GM21717 (cell line): ENCODE data around the gene SH3RF3.

Experiments
- ATAC-seq: cut with Tn5 transposase; IDR thresholded peaks from one replicate; pipeline ENCODE4 v1.9.1; 2021; ENCODE audit warnings: mild to moderate bottlenecking, moderate library complexity; ENCODE audit not compliant: unreplicated experiment

Gene SH3RF3

DNA sequence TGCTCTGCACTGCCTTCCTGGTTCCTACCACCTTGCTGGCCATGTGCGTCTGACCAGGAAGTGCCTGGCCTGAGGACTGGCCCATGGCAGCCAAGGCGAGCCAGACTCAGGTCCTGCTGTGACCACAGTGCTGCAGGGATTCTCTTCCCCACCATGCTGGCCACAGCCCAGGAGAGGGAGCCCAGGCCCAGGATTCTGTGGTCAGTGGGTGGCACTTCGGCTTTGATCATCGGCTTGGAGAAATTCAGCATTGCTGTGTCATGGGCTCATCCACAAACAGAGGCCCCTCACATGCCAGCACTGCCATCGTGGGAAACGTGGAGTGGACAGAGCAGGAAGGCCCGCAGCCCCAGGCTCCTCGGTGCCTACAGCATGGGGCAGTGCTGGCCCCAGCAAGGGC, 273.2 kb downstream of the SH3RF3 start:
- ATAC-seq, result no peak

DNA sequence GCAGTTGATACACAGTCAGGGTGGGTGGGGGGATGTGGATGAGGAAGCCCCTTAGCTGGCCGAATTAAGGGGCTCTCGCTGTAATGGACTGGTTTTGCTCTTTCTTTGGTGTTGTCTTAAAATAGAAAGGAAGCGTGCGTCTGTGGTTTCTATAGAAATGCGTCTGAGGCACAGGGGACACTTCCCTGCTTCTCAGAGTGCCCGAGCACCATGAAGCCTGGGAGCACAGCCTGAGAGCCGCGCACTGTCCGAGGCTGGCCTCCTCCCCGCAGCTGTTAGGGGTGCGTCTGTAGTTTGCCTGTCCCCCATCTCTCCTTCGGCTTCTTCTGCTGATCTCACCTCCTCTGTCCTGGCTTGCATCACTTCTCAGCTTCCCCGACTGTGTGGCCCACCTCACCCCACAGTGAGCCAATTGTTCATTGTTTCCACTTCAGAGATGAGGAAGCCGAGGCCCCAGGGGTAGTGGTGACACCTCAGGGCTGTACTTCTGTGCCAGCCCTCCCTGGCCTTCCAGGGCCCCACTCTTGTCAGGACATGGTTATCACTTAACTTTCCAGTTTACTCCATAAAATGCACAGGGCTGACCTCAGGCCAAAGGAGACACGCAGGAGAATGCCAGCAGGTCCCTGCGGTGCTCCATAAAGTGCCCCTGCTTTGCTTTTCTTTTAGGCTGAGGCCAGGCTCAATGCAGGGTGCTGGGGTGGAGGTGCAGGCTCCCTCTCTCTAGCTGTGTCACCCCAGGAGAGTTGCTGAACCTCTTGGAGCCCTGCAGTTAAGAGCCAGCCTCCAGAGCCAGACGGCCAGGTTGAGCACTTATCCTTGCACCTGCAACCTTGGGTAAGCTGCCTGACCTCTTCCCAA, 274.2 kb downstream of the SH3RF3 start:
- ATAC-seq, result no peak

DNA sequence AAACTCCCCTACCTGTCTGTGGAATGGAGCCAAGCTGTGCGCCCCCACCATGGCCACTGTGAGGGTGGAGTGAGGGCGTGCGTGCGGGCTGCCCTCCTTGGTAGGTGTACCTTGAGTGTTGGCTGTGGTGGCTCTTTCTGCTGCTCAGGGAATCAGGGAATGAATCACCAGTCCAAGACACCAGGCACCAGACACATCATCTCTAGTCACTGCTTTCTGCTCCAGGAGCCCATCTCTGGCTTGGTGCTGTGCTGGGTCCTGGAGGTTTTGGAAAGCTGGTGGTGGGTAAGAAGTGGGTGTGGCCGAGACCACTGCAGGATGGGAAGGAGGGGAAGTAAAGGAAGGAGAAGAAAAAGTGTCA, 274.8 kb downstream of the SH3RF3 start:
- ATAC-seq, result no peak

DNA sequence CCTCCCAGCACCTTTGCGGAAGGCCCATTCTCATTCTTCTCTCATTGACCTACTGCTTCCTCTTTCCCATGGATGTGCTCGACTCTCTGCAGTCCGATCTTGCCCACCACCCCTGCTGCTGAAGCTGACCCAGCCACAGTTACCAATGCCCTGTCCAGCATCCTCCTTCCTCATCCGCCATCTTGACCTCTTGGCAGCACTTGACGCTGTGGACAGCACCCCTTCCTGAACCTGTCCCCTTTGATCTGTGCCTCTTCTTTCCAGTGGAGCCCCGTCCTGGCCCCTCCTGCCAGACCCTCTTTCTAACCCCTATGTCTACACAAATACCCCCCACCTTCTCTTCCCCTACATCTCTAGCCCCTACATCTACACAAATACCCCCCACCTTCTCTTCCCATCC, 275.7 kb downstream of the SH3RF3 start:
- ATAC-seq, result no peak

DNA sequence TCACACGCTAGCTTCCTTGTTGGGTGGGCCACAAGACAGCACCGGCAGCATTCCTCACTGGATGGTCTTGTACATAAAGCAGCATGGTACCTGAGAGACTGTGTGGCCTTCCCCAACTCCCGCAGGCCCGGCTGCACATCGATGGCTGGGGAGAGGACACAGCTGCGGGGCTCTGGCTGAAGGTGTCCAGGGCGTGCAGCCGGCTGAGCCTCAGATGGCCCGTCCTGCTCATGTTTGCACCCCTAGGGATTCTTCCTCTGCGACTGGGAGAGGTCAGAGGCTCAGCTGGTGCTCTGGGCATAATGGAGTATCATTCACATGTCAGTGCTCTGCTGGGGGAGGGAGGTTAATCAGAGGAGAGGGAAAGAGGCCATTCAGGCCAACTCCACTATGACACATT, 276.9 kb downstream of the SH3RF3 start:
- no peak for ATAC-seq

DNA sequence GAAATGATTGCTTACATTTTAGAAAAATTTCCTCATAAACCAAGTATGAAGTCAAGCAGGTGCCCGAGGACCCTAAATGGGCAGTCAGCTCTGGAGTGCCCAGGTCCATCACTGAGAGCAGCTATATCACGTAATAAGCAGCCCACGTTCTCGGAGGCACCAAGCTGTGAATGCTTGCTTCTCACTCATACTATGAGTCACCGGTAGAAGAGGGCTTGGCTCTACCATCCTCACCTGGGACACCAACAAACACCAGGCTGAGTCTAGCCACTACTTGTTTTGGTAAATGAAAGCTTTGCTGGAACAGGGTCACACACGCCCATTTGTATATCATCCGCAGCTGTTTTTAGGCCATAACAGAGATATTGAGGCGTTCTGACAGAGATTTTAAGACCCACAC, 277.3 kb downstream of the SH3RF3 start:
- ATAC-seq, result no peak

DNA sequence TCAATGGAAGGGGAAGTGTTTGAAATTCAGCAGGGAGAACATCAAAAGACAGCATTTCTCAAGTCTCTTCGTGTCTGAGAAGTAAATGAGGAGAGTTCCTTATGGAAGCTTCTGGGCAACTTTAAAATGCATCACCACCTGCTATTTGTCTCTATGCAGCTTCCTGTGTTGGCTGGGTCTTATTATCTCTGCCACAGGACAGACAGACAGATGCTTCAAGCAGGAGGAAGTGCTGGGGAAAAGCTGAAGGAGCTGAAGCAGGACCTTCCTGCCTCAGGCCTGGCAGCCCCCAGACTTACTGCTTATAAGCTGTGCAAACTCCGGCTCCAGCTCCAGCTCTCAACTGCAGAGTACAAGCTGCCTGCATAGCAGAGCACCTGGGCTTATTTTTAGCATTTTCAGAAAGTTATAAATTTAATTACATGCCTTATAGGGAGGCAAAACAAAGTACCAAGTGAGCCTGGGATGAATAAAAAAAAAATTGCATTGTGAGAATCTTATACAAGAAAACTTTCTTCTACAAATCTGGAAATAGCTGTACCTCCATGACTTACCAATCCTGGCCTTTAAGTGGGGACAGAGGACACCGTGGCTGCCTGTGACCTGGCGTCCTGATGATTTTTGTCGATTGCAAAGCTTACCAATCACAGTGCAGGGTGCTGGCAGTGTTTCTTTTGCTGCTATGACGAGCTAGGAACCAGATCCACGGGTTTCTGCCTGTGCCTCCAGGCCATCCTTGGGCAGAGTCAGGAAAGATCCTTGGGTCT, 278.5 kb downstream of the SH3RF3 start:
- ATAC-seq, result no peak

DNA sequence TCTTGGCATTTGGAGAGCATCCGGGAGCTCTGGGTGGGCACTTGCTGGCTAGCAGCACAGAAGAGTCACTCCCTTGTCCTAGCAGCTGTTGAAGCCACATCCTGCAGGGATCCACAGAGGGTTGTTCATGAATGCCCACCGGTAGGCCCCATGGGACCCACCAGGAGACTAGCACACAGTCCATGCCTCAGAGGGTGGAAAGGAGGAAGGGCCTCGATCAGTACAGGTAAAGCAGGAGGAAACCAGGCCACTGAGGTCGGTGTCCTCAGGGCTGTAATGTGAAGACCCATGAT, 279.0 kb downstream of the SH3RF3 start:
- ATAC-seq, result no peak

DNA sequence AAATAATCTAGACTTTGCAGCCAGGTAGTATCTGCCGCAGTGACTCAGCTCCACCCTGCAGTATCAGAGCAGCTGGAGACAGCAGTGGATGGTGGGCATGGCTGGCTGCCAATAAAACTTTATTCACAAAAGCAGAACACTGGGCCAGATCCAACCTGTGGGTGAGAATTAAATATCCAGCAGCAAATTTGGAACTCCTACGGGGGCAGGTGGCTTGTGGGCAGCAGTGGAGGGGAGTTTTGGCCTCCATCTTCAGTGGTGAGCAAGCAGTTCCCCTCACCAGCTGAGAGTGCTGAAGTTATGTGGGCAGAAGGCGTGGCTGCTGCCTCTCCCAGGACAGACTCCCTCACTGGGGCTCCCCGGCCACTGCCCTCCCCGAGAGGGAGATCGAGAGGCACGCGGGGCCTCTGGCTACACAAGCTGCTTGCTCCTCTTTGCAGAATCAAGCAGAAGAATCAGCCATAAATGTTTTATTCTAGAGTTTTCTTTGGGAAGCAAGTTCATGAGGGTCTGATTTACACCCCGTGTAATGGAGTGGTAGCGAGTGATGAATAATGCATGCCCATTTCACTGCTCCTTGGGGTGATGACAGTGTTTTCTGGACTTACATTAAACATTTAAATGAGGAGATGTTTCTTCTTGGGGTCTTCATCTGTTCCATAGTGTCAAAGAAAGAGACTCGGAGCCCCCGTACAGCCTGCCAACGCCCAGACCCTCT, 280.5 kb downstream of the SH3RF3 start:
- no peak for ATAC-seq

DNA sequence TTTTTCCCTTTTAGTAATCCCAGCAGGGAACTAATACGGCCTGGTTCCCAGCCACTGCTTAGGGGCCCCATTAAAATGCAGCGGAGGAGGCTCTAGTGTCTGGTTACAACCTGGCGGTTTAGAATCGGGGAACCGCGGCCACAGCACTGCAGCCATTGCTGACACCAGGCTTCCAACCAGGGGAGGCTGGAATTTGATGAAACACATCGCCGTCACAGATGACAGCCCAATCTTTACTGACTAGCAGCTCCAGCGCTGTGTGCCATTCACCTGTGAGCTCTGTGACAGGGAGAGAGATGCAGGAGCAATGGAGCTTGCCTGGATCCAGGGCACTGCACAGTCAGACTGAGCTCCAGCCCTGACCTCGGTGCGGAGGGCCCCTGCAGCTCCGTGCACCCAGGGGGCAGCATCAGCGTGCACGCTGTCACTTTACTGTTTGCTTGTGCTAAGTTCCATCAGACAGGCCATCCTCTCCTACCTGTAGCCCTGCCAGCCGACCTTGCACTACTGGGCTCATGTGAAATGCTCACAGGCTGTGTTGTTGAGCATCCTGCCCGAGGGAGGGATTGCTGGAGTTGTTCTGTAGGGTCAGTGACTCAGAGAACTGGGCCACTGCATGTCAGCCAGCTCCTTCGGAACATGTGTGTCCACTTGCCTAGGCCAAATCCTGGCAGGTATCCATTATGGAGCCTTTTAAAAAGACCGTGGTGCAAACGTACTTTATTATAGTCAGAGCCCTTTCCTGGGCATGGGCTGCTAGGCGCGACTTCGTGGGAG, 281.2 kb downstream of the SH3RF3 start:
- no peak for ATAC-seq

DNA sequence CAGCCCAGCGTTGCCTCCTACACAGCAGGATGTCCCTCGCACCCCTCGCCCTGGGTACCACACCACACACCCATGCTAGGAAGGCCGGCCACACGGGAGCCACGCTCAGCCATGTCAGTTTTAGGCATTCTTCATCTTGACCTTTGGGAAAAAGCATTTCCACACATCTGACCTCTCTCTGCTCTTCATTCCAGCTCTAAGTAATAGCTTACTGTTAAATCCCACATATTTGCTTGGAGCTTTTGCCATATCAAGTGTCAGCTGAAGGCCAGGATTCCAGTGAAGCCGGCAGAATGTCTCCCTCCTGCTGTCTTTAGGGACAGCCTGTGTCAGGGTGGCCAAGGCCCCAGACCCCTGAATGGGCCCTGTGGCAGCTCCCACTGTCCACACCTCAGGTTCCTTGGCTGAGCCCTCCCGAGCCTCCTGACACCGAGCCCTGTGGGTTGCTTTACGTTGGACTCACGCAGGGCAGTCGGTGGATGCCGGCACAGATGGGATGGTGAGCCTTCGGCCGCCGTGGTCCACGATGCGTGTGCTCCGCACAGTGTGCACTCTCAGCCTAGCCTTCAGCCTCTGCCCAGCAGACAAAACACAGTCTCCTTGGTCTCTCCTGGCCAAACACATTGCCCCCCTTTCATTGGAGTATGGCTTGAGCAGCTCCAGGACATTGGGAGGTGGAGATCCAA, 282.8 kb downstream of the SH3RF3 start:
- no peak for ATAC-seq

DNA sequence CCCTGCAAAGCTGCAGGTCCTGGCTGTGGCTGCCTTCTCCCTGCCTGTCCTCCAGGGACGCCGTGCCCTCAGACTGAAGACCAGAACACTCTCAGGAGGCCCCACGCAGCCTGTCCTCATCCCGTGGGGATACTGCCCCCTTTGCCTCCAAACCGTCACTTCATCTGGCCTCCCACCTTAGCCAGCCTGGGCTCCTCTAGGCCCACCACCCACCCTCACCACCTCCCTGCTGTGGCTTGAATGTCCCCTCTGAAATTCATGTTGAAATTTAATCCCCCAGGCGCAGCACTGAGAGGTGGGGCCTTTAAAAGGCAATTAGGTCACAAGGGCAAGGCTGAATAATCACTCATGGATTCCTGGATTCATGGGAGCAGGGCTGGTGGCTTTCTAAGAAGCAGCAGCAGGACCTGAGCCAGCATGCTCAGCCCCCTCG, 286.6 kb downstream of the SH3RF3 start:
- ATAC-seq, result no peak

DNA sequence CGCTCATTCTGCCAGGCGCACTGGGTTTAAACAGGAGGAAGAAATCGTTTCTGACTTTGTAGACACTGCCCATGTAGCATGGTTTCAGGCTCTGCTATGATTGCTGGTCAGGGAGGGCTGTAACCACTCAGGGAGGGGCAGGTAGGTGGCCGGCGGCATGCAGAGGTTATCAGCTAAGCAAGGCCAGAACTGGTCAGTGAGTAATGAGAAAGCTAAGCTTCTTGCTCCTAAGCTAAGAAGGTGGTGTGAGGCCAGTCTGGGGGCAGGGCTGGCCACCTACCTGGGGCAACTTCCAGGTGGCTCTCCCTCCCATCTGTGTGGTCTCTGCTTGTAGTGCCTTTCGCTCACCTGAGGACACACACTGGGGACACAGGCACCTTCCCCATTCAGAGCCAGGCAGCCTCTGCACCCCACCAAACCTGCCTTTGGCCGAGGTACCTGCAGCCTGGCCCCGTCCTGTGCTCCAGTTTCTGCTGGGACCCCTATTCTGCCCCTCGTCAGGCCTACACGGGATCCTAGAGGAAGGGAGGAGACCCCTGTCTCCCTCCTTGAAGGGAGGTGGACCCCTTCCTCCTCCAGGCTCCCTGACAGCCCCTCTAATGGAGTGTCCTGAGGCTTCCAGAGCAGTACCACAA, 288.8 kb downstream of the SH3RF3 start:
- ATAC-seq, result no peak

DNA sequence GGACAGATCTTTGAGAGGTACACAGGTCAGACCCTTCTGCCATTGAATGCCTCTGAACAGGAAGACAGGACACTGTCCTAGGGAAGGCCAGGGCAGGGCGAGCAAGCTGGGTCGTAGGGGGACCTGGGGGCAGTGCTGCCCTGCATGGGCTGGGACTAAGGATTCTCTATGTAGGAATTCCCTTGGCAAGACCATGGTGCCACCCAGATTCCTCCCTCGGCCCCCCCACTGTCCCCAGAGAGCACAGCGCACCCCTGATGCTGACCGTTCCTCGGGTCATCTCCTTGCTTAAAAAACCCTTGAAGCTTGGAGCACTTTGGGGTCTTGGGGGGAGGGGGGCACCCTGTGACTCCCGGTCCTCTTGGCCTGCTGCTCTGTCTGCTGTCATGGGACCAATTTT, 289.7 kb downstream of the SH3RF3 start:
- ATAC-seq, result no peak

DNA sequence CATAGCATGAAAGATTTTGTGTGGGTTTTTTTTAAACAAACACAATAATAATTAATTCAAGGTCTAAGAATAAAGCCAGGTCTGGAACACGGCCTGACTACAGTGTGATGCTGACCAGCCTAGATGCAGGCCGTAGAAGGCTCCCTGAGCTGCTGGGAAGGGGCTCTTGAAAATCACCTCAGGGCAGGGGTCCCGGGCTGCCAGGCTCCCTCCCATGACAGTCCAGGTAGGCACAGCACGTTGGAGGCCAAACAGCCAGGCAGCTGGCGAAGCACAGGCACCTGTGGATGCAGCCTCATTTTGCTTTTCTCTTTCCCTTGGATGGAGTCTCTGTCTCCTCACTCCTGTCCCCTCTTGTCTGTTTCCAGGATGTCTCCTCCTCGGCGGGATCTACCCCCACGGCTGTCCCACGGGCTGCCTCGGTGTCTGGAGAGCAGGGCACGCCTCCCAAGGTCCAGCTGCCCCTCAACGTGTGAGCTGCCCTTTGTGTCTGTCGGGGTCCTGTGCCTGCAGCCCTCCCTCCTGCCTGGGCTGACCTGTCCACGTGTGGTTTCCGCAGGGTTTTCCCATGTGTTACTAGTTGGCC, 290.3 kb downstream of the SH3RF3 start:
- no peak for ATAC-seq

DNA sequence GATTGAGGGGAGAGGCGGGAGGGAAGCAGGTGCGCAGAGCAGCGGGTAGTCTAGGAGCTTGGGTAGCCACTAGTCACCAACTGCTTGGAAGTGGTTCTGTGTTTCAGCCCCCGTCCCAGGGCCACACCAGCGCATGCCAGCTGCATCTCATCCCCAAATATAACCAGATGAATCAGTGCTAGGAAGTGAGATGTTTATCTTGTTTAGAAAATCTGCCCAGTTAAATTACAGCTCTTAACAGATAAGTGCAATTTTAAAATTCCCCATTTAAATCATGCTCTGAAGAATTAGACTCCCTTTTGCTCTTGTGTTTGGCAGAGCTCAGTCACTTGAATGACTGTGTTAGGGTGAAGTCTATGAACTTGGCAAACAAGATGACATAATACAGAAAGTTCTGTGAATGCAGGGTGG, 291.0 kb downstream of the SH3RF3 start:
- ATAC-seq, result no peak

DNA sequence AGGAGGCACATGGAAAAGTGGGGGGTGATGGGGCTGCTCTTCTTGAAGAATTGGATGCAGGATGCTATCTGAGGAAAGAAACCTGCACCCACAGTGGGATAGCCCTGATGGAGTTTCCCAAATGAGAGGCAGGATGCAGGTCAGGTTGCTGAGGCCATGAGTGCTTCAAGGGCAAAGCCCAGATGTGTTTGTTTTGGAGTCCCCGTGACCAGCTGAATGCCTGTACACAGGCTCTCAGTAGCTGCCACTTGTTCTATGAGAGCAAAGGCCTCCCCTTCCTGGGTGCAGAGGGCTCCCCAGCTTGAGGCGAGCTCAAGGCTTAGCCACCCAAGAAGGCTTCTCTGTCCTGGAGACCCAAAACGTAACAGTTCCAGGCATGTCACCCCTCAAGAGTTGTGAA, 292.1 kb downstream of the SH3RF3 start:
- no peak for ATAC-seq

DNA sequence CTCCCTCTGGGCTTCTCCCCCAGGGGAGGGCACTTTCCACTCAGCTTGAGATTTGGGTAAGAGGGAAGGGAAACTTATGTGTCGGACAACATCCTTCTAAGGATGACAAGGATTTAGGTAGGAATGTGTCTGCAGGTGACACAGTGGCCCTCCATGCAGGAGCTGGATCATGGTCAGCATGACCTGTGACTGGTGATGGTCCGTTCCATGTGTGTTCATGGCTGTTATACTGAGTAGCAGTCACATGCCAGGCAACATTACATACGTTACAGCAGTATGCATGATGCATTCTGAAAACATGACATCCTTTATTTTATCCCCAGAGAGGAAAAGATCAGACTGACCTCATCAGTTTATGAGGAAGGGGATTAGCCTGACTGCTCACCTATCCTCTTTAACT, 292.6 kb downstream of the SH3RF3 start:
- no peak for ATAC-seq

DNA sequence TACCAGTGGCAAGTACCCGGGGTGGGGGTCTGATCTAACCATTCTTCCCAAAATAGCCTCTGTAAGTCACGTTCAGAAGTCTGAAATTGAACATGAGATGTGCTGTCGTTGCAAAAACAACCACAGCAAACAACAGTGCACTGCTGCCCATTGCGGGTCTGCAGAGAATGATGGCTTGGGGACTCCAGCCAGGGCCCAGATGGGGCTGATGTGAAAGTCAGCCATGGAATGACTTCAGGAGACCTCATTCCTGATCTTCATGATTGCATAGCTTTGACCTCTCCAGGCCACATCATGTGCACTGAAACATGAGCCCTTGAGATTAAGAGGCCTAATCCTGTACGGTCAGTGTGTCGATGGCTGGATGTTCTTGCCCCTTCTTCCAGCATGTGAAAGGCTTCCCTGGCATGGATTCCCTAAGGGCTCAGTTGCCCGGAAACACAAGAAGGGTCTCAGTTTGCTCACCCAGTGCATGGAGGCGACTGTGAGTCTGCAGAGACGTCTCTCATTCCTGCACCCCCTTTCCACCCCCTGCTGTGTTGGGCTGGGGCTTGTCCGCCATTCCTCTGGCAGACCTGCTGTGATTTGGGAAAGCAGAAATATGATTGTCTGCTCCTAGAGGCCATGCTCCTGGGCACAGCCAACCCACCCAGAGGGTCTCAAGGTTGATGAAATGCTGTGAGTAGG, 293.2 kb downstream of the SH3RF3 start:
- no peak for ATAC-seq
